NCI-H774 (cell line): ENCODE measurements around the gene AGGF1.
"Not testable (repeated sequence)": the region's sequence is repeated elsewhere in the genome, so short reads cannot be mapped to it uniquely, and the experiment has no call there.

Experiments used
- DNase-seq: peaks from one replicate; lab custom pipeline; 2025; lab: John Stamatoyannopoulos, UW

Gene AGGF1

GRCh38 chr5:77030097-77031071 lies at the start of gene AGGF1:
Gene AGGF1 (plus strand): TSS chr5:77030404. CDS start chr5:77030767, 363 bp downstream.
- peak; percentile 91 for DNase-seq

- DNase-seq = no peak
Measured at GRCh38 chr5:76980518-76981144, 49.6 kb upstream of the AGGF1 start.

- no peak for DNase-seq
Measured at GRCh38 chr5:76982450-76982849, 47.8 kb upstream of the AGGF1 start.

GRCh38 chr5:76983468-76983867 lies 46.7 kb upstream of the AGGF1 start:
- no peak for DNase-seq

- DNase-seq = no peak
Measured at GRCh38 chr5:76986825-76987526, 43.2 kb upstream of the AGGF1 start.

GRCh38 chr5:76990899-76991459 lies 39.2 kb upstream of the AGGF1 start:
- no peak for DNase-seq

GRCh38 chr5:76993436-76993835 lies 36.8 kb upstream of the AGGF1 start:
- DNase-seq = not testable (repeated sequence)

GRCh38 chr5:76994337-76994736 lies 35.9 kb upstream of the AGGF1 start:
- DNase-seq = no peak

GRCh38 chr5:76998251-76998650 lies 32.0 kb upstream of the AGGF1 start:
- not testable (repeated sequence) for DNase-seq

- no peak for DNase-seq
Measured at GRCh38 chr5:76999451-76999850, 30.8 kb upstream of the AGGF1 start.

- no peak for DNase-seq
Measured at GRCh38 chr5:77003246-77003645, 27.0 kb upstream of the AGGF1 start.

GRCh38 chr5:77006124-77006523 lies 24.1 kb upstream of the AGGF1 start:
- no peak for DNase-seq

GRCh38 chr5:77008413-77008812 lies 21.8 kb upstream of the AGGF1 start:
- DNase-seq = no peak

GRCh38 chr5:77010243-77010642 lies 20.0 kb upstream of the AGGF1 start:
- DNase-seq = no peak

GRCh38 chr5:77011498-77011897 lies 18.7 kb upstream of the AGGF1 start:
- DNase-seq = no peak

- DNase-seq = no peak
Measured at GRCh38 chr5:77012601-77013000, 17.6 kb upstream of the AGGF1 start.

- no peak for DNase-seq
Measured at GRCh38 chr5:77015938-77016569, 14.2 kb upstream of the AGGF1 start.

GRCh38 chr5:77016962-77017361 lies 13.2 kb upstream of the AGGF1 start:
- no peak for DNase-seq

GRCh38 chr5:77017668-77018067 lies 12.5 kb upstream of the AGGF1 start:
- DNase-seq = no peak

GRCh38 chr5:77022511-77023417 lies 7.4 kb upstream of the AGGF1 start:
- no peak for DNase-seq

GRCh38 chr5:77024490-77024889 lies 5.7 kb upstream of the AGGF1 start:
- no peak for DNase-seq
